Rectal smooth muscle tissue (tissue), 1 donor: Measurements from ENCODE around the gene SMURF1.

Experiments
- H3K27ac ChIP-seq: one replicate; pipeline ENCODE4 v1.7.0; 2013; ENCODE audit warnings: low read depth, low read length, inconsistent platforms
- H3K27me3 ChIP-seq: one replicate; pipeline ENCODE4 v1.7.0; 2013; ENCODE audit warnings: low read length; ENCODE audit not compliant: control insufficient read depth, insufficient read depth
- H3K36me3 ChIP-seq: one replicate; pipeline ENCODE4 v1.7.0; 2013; ENCODE audit warnings: low read length; ENCODE audit not compliant: control insufficient read depth, insufficient read depth
- H3K4me1 ChIP-seq: one replicate; pipeline ENCODE4 v1.7.0; 2013; ENCODE audit warnings: low read length; ENCODE audit not compliant: control insufficient read depth, insufficient read depth
- H3K4me3 ChIP-seq: one replicate; pipeline ENCODE4 v1.7.0; 2013; ENCODE audit warnings: low read length
- H3K9ac ChIP-seq: one replicate; pipeline ENCODE4 v1.7.0; 2013; ENCODE audit warnings: low read length

Gene SMURF1

GRCh38 chr7:99125505-99125865 is 18.4 kb downstream of the SMURF1 start:
- Histone ChIP-seq H3K9ac (no peak overlapping the region), H3K36me3 (no peaks in the 10 kb centered on the region), H3K4me3 (no peak overlapping the region), H3K4me1 (peaks cover 14% of the 10 kb centered on the region), H3K27me3 (no peaks in the 10 kb centered on the region), H3K27ac (no peak overlapping the region)

- Histone ChIP-seq H3K36me3 (no peaks in the 10 kb centered on the region), H3K4me3 (no peak overlapping the region), H3K4me1 (peaks cover 14% of the 10 kb centered on the region), H3K27ac (no peak overlapping the region), H3K9ac (no peak overlapping the region), H3K27me3 (no peaks in the 10 kb centered on the region)
Measured at GRCh38 chr7:99124751-99125504, 19.0 kb downstream of the SMURF1 start.

- H3K27me3 ChIP-seq: no peaks in the 10 kb centered on the region
- H3K4me3 ChIP-seq: no peak overlapping the region
- H3K36me3 ChIP-seq: no peaks in the 10 kb centered on the region
- H3K9ac ChIP-seq: no peak overlapping the region
- H3K27ac ChIP-seq: no peak overlapping the region
- H3K4me1 ChIP-seq: peaks cover 14% of the 10 kb centered on the region
Measured at GRCh38 chr7:99124236-99124635, 19.7 kb downstream of the SMURF1 start.

- Histone ChIP-seq H3K36me3 (no peaks in the 10 kb centered on the region), H3K27me3 (no peaks in the 10 kb centered on the region), H3K4me1 (peaks cover 14% of the 10 kb centered on the region), H3K4me3 (no peak overlapping the region), H3K27ac (no peak overlapping the region), H3K9ac (no peak overlapping the region)
Measured at GRCh38 chr7:99123571-99124033, 20.3 kb downstream of the SMURF1 start.

GRCh38 chr7:99122762-99123161 is 21.1 kb downstream of the SMURF1 start:
- Histone ChIP-seq H3K4me1 (peaks cover 14% of the 10 kb centered on the region), H3K9ac (no peak overlapping the region), H3K36me3 (no peaks in the 10 kb centered on the region), H3K4me3 (no peak overlapping the region), H3K27ac (no peak overlapping the region), H3K27me3 (no peaks in the 10 kb centered on the region)

GRCh38 chr7:99121496-99122021 is 22.3 kb downstream of the SMURF1 start:
- peak overlapping the region; percentile 72 for H3K27ac ChIP-seq
- no peak overlapping the region for H3K9ac ChIP-seq
- no peaks in the 10 kb centered on the region for H3K36me3 ChIP-seq
- peaks cover 14% of the 10 kb centered on the region for H3K4me1 ChIP-seq
- no peak overlapping the region for H3K4me3 ChIP-seq
- no peaks in the 10 kb centered on the region for H3K27me3 ChIP-seq

GRCh38 chr7:99120916-99121315 is 23.0 kb downstream of the SMURF1 start:
- H3K4me1 ChIP-seq: peaks cover 14% of the 10 kb centered on the region
- peak overlapping the region; percentile 28 for H3K27ac ChIP-seq
- H3K4me3 ChIP-seq: no peak overlapping the region

GRCh38 chr7:99120501-99120900 is 23.4 kb downstream of the SMURF1 start:
- no peak overlapping the region for H3K9ac ChIP-seq
- no peaks in the 10 kb centered on the region for H3K36me3 ChIP-seq
- peaks cover 14% of the 10 kb centered on the region for H3K4me1 ChIP-seq
- H3K4me3 ChIP-seq: peak overlapping the region; percentile 27
- no peaks in the 10 kb centered on the region for H3K27me3 ChIP-seq
- peak overlapping the region; percentile 40 for H3K27ac ChIP-seq

More at GRCh38 chr7:99120916-99121315, 23.0 kb downstream of the SMURF1 start:
- H3K9ac ChIP-seq: no peak overlapping the region
- no peaks in the 10 kb centered on the region for H3K36me3 ChIP-seq
- H3K27me3 ChIP-seq: no peaks in the 10 kb centered on the region

GRCh38 chr7:99118077-99118476 is 25.8 kb downstream of the SMURF1 start:
- Histone ChIP-seq H3K27me3 (no peaks in the 10 kb centered on the region), H3K27ac (no peak overlapping the region), H3K9ac (no peak overlapping the region), H3K4me1 (peaks cover 11% of the 10 kb centered on the region), H3K4me3 (no peak overlapping the region), H3K36me3 (no peaks in the 10 kb centered on the region)

GRCh38 chr7:99116144-99116543 is 27.8 kb downstream of the SMURF1 start:
- Histone ChIP-seq H3K36me3 (no peaks in the 10 kb centered on the region), H3K27me3 (no peaks in the 10 kb centered on the region), H3K4me3 (no peak overlapping the region), H3K27ac (no peak overlapping the region), H3K9ac (no peak overlapping the region), H3K4me1 (peaks cover 6% of the 10 kb centered on the region)

- H3K4me1 ChIP-seq: peaks cover 2% of the 10 kb centered on the region
- H3K4me3 ChIP-seq: no peak overlapping the region
- no peak overlapping the region for H3K27ac ChIP-seq
- H3K9ac ChIP-seq: no peak overlapping the region
- no peaks in the 10 kb centered on the region for H3K36me3 ChIP-seq
- no peaks in the 10 kb centered on the region for H3K27me3 ChIP-seq
Measured at GRCh38 chr7:99115379-99115778, 28.5 kb downstream of the SMURF1 start.

GRCh38 chr7:99112979-99113378 is 30.9 kb downstream of the SMURF1 start:
- Histone ChIP-seq H3K4me3 (no peak overlapping the region), H3K36me3 (no peaks in the 10 kb centered on the region), H3K4me1 (peaks cover 7% of the 10 kb centered on the region), H3K27ac (no peak overlapping the region), H3K9ac (no peak overlapping the region), H3K27me3 (no peaks in the 10 kb centered on the region)

- Histone ChIP-seq H3K9ac (no peak overlapping the region), H3K36me3 (no peaks in the 10 kb centered on the region), H3K27me3 (no peaks in the 10 kb centered on the region), H3K27ac (no peak overlapping the region), H3K4me3 (no peak overlapping the region), H3K4me1 (peaks cover 7% of the 10 kb centered on the region)
Measured at GRCh38 chr7:99112097-99112496, 31.8 kb downstream of the SMURF1 start.
